ENCODE measurements around the gene PIGN.

Gene PIGN

GRCh38 chr18:61998335-61998734 is 188.5 kb downstream of the PIGN start:
- DNase-seq: no peak

GRCh38 chr18:61995618-61996017 is 191.2 kb downstream of the PIGN start:
- DNase-seq: no peak

GRCh38 chr18:61993831-61994230 is 193.0 kb downstream of the PIGN start:
- DNase-seq: no peak

GRCh38 chr18:61992923-61993322 is 193.9 kb downstream of the PIGN start:
- DNase-seq: no peak

- no peak for DNase-seq
Measured at GRCh38 chr18:61992285-61992684, 194.6 kb downstream of the PIGN start.

- no peak for DNase-seq
Measured at GRCh38 chr18:61991836-61992235, 195.0 kb downstream of the PIGN start.

GRCh38 chr18:61991201-61991600 is 195.7 kb downstream of the PIGN start:
- no peak for DNase-seq

Measured in NCI-H1436 treated with DMSO at 0.1 percent for 48 hours (cell line).